NCI-H345 treated with DMSO at 0.1 percent for 48 hours (cell line): ENCODE data around the gene UPK1B.

ENCODE experiments used
- DNase-seq: peaks from one replicate; lab custom pipeline; 2025; ENCODE audit not compliant: unreplicated experiment; lab: John Stamatoyannopoulos, UW

Gene UPK1B

GRCh38 chr3:119245778-119246177 lies 72.4 kb downstream of the UPK1B start:
- DNase-seq, result no peak
